Mesendoderm (in vitro differentiated cells): ENCODE data around the gene RPS19.

Experiments
- DNase-seq: peaks from one replicate; pipeline ENCODE4 v3.0.0; 2013
- H2AK5ac ChIP-seq: 2 replicates; pipeline ENCODE4 v1.6.1; 2013; ENCODE audit warnings: low read length, inconsistent platforms
- H2BK120ac ChIP-seq: 2 replicates; pipeline ENCODE4 v1.6.1; 2013; ENCODE audit warnings: low read depth, mild to moderate bottlenecking, low read length, moderate library complexity, mixed read lengths
- H2BK15ac ChIP-seq: replicated peaks from 2 replicates; pipeline ENCODE4 v1.6.1; 2013; ENCODE audit warnings: low read depth, mild to moderate bottlenecking, moderate library complexity
- H2BK5ac ChIP-seq: 2 replicates; pipeline ENCODE4 v1.6.1; 2013; ENCODE audit warnings: low read length, inconsistent platforms
- H3K18ac ChIP-seq: 2 replicates; pipeline ENCODE4 v1.6.1; 2013; ENCODE audit warnings: mild to moderate bottlenecking, low read length, mixed read lengths
- H3K23ac ChIP-seq: one replicate; pipeline ENCODE4 v1.6.1; 2013; ENCODE audit warnings: low read length
- H3K27ac ChIP-seq: 2 replicates; pipeline ENCODE4 v1.5.1; 2013; ENCODE audit warnings: low read depth, mild to moderate bottlenecking, inconsistent platforms, low read length, moderate library complexity
- H3K27me3 ChIP-seq: 2 replicates; pipeline ENCODE4 v1.6.1; 2013; ENCODE audit warnings: low read length, control low read depth, mild to moderate bottlenecking, inconsistent platforms; ENCODE audit not compliant: insufficient read depth, poor library complexity
- H3K36me3 ChIP-seq: 2 replicates; pipeline ENCODE4 v1.6.1; 2013; ENCODE audit warnings: low read length, inconsistent platforms; ENCODE audit not compliant: control insufficient read depth, insufficient read depth
- H3K4ac ChIP-seq: one replicate; pipeline ENCODE4 v1.6.1; 2013; ENCODE audit warnings: low read depth, mild to moderate bottlenecking, low read length, moderate library complexity
- H3K4me1 ChIP-seq: 2 replicates; pipeline ENCODE4 v1.6.1; 2013; ENCODE audit warnings: low read depth, low read length, inconsistent platforms; ENCODE audit not compliant: control insufficient read depth
- H3K4me2 ChIP-seq: 2 replicates; pipeline ENCODE4 v1.6.1; 2013; ENCODE audit warnings: low read length
- H3K4me3 ChIP-seq: 2 replicates; pipeline ENCODE4 v1.5.1; 2013; ENCODE audit warnings: mild to moderate bottlenecking, low read length
- H3K56ac ChIP-seq: one replicate; pipeline ENCODE4 v1.6.1; 2013; ENCODE audit warnings: low read length
- H3K79me1 ChIP-seq: 2 replicates; pipeline ENCODE4 v1.6.1; 2013; ENCODE audit warnings: low read length, inconsistent platforms
- H3K79me2 ChIP-seq: 2 replicates; pipeline ENCODE4 v1.6.1; 2013; ENCODE audit warnings: mild to moderate bottlenecking, low read length; ENCODE audit not compliant: control insufficient read depth, insufficient read depth
- H3K9ac ChIP-seq: 2 replicates; pipeline ENCODE4 v1.6.1; 2013; ENCODE audit warnings: low read length, inconsistent platforms
- H4K5ac ChIP-seq: one replicate; pipeline ENCODE4 v1.6.1; 2013; ENCODE audit warnings: low read length
- H4K8ac ChIP-seq: one replicate; pipeline ENCODE4 v1.6.1; 2013; ENCODE audit warnings: low read depth, mild to moderate bottlenecking, control low read depth, low read length, moderate library complexity
- WGBS: extraction: QIAGEN DNeasy Blood & Tissue Kit; methylation state at CpG from one replicate; pipeline ENCODE4 v1.1.7; 2013; ENCODE audit warnings: low lambda C conversion rate, missing lambda C conversion rate; ENCODE audit not compliant: insufficient coverage; ENCODE audit errors: extremely low coverage; 5-methylcytosine and 5-hydroxymethylcytosine counted together

RPS19 gene

DNA sequence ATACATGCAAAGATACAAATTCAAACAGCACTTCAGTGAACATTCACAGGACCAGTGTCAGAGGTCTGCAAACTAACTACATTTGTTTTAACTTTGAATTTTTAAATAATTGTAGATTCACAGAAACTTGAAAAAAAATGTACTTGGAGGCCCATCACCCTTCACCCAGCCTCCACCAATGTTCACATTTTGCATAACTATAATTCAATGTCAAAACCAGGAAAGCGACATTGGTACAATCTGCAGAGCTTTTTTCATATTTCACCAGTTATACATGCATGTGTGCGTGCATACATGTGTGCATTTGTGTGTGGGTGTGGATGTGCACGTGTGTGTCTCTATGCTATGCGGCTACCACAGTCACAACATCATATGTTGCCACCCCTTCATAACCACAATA lies 44.8 kb upstream of the RPS19 start:
- WGBS, result no CpG with 5 or more reads among the region's 4 CpGs
- no peak for DNase-seq

GRCh38 chr19:41816761-41817160 lies 43.3 kb upstream of the RPS19 start:
- Histone ChIP-seq H3K56ac (no peak overlapping the region), H3K27me3 (no peaks in the 10 kb centered on the region), H3K79me1 (no peaks in the 10 kb centered on the region), H3K18ac (no peak overlapping the region), H3K4me3 (no peak overlapping the region), H3K4me2 (no peak overlapping the region), H3K79me2 (no peaks in the 10 kb centered on the region), H4K8ac (no peak overlapping the region), H4K5ac (no peak overlapping the region), H3K4ac (no peak overlapping the region), H3K27ac (no peak overlapping the region), H2BK5ac (no peak overlapping the region), H2BK120ac (no peak overlapping the region), H3K9ac (no peak overlapping the region), H3K23ac (no peak overlapping the region), H3K36me3 (no peaks in the 10 kb centered on the region), H3K4me1 (no peaks in the 10 kb centered on the region), H2BK15ac (no peak overlapping the region), H2AK5ac (no peak overlapping the region)
- WGBS, result no CpG with 5 or more reads among the region's 2 CpGs
- no peak for DNase-seq

More for the DNA sequence above, 44.8 kb upstream of the RPS19 start:
- Histone ChIP-seq H3K27ac (no peak overlapping the region), H3K4me3 (no peak overlapping the region), H2BK5ac (no peak overlapping the region), H3K36me3 (no peaks in the 10 kb centered on the region), H3K4me2 (no peak overlapping the region), H4K8ac (no peak overlapping the region), H4K5ac (no peak overlapping the region), H3K9ac (no peak overlapping the region), H3K27me3 (no peaks in the 10 kb centered on the region), H3K4ac (no peak overlapping the region), H2BK120ac (no peak overlapping the region), H3K79me1 (no peaks in the 10 kb centered on the region), H3K79me2 (no peaks in the 10 kb centered on the region), H3K56ac (no peak overlapping the region), H2AK5ac (no peak overlapping the region), H3K4me1 (no peaks in the 10 kb centered on the region), H2BK15ac (no peak overlapping the region), H3K18ac (no peak overlapping the region), H3K23ac (no peak overlapping the region)

DNA sequence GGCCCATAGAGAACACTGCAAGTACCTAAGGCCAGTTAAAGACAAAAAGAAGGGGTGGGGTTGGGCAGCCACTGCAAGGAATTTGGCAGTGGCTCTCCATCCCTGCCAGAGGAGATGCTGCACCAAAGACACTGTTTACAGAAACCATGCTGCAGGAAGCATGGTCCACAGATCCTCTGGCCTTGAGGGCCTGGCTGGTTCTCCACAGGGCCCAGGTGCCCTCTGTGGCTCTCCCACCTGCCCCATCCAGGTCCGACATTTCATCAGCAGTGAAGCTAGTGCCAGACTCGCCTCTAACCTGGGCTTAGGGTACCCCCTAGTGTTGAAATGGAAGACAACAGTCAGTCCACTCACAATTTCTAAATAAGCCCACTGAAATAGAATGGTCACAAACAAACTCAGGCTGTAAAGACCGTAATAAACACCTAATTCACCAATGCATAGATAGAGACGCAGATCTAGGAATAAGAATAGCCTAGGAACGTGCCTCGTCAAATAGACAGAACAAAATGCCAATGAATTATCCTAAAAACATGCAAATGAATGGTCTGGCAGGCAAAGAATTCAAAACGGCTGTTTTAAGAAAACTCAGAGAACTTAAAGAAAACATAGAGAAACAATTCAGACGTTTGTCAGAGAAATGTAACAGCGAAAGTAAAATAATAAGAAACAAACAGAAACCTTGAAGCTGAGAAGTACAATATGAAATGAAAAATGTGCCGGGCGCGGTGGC lies 38.9 kb upstream of the RPS19 start:
- no peaks in the 10 kb centered on the region for H3K79me1 ChIP-seq
- H2BK5ac ChIP-seq, result no peak overlapping the region
- no peaks in the 10 kb centered on the region for H3K4me1 ChIP-seq
- H2AK5ac ChIP-seq, result no peak overlapping the region
- peak; percentile 73 for DNase-seq
- H3K27ac ChIP-seq, result no peak overlapping the region
- H3K56ac ChIP-seq, result no peak overlapping the region
- H4K5ac ChIP-seq, result no peak overlapping the region
- no CpG with 5 or more reads among the region's 12 CpGs for WGBS
- no peak overlapping the region for H2BK120ac ChIP-seq
- no peak overlapping the region for H3K4ac ChIP-seq
- no peaks in the 10 kb centered on the region for H3K27me3 ChIP-seq
- no peaks in the 10 kb centered on the region for H3K79me2 ChIP-seq
- no peaks in the 10 kb centered on the region for H3K36me3 ChIP-seq
- H4K8ac ChIP-seq, result no peak overlapping the region
- H3K4me2 ChIP-seq, result no peak overlapping the region
- no peak overlapping the region for H2BK15ac ChIP-seq
- H3K23ac ChIP-seq, result no peak overlapping the region
- H3K9ac ChIP-seq, result no peak overlapping the region
- H3K18ac ChIP-seq, result no peak overlapping the region
- H3K4me3 ChIP-seq, result no peak overlapping the region

DNA sequence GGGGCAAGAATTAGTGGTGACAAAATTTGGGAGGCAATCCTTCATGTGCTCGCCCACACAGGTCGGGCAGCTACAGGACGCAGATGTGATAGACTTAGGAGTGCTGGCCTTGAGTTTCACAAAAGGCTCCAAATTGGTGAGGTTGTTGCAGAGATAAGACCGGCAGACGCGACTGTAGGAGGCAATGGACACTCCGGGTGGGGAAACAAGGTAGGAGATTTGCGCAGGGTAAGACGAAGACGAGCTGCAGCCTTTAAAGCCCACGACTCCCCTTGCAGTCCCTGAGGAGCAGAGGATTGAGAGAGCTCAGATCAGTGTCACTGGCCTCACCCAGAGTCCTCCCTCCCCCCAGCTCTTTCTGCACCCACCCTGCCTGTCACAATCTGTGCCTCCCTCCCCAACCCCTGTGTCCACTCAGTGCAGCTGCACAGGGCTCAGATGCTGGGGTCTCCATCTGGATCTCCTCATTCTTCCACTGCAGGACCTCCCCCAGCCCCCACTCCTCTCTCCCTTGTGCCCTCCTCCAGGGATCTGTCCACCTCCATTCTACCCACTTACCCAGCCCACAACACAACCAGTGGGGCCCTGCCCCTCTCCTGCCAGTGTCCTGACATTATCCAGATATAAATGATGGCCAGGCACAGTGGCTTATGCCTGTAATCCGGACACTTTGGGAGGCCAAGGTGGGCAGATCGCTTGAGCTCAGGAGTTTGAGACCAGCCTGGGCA lies 21.9 kb upstream of the RPS19 start:
- Histone ChIP-seq H4K5ac (no peak overlapping the region), H3K9ac (no peak overlapping the region), H2BK120ac (no peak overlapping the region), H3K36me3 (no peaks in the 10 kb centered on the region), H3K56ac (no peak overlapping the region), H3K23ac (no peak overlapping the region), H4K8ac (no peak overlapping the region), H3K18ac (no peak overlapping the region), H2BK15ac (no peak overlapping the region), H2BK5ac (no peak overlapping the region), H3K27ac (no peak overlapping the region), H3K4me2 (no peak overlapping the region), H3K27me3 (no peaks in the 10 kb centered on the region), H3K4ac (no peak overlapping the region), H3K4me3 (no peak overlapping the region), H3K4me1 (no peaks in the 10 kb centered on the region), H3K79me2 (no peaks in the 10 kb centered on the region), H2AK5ac (no peak overlapping the region), H3K79me1 (no peaks in the 10 kb centered on the region)
- WGBS, result no CpG with 5 or more reads among the region's 13 CpGs
- no peak for DNase-seq

DNA sequence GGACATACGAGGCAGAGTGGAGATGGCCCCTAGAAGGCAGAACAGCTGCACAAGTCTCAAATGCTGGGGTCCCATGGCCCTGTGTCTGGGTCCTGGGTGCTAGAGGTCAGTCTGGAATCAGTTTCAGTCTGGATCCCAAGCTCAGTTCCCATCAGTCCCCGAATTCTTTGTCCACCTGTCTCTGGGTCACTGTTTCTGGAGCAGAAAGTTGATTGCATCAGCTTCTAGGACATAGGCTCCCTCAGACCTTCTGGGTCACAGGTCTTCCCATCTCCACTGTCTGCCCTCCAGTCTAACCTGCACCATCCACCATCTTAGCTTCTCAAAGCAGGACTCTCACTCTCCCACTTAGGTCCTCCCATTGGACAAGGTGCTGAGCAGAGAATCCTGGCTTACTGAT lies 20.8 kb upstream of the RPS19 start:
- no peak overlapping the region for H3K56ac ChIP-seq
- H3K36me3 ChIP-seq, result no peaks in the 10 kb centered on the region
- no peak overlapping the region for H3K4me3 ChIP-seq
- H3K79me1 ChIP-seq, result no peaks in the 10 kb centered on the region
- H2BK15ac ChIP-seq, result no peak overlapping the region
- no peak overlapping the region for H3K23ac ChIP-seq
- no peak overlapping the region for H2AK5ac ChIP-seq
- no peaks in the 10 kb centered on the region for H3K4me1 ChIP-seq
- no CpG with 5 or more reads among the region's 2 CpGs for WGBS
- no peak overlapping the region for H3K9ac ChIP-seq
- no peak overlapping the region for H3K4me2 ChIP-seq
- no peak overlapping the region for H2BK120ac ChIP-seq
- no peak overlapping the region for H4K8ac ChIP-seq
- no peak overlapping the region for H4K5ac ChIP-seq
- H3K27me3 ChIP-seq, result no peaks in the 10 kb centered on the region
- no peak overlapping the region for H2BK5ac ChIP-seq
- no peak overlapping the region for H3K4ac ChIP-seq
- no peak overlapping the region for H3K18ac ChIP-seq
- DNase-seq, result no peak
- H3K27ac ChIP-seq, result no peak overlapping the region
- no peaks in the 10 kb centered on the region for H3K79me2 ChIP-seq
